Caco-2 (cell line): Measurements from ENCODE around the gene KDM8. TPM values are rescaled to one million over a fixed set of nuclear protein-coding genes. Genes with fewer than 3 reads are reported as not detected.

Source experiments
- BruUV-seq: library from RNA; stranded (reverse); fragments of 400-500 nt; replicated peaks from 2 replicates; lab custom pipeline; 2021; lab: Mats Ljungman, UMichigan
- CTCF ChIA-PET: fragments of 300-600 bp; sonication (Branson Sonifier 250); formaldehyde crosslinking; loops from one replicate; lab custom pipeline; 2022; ENCODE audit warnings: antibody characterized with exemption; lab: Charles Lee
- POLR2A ChIA-PET: fragments of 300-600 bp; sonication (Branson Sonifier 250); formaldehyde crosslinking; loops from one replicate; lab custom pipeline; 2022; ENCODE audit warnings: antibody characterized with exemption; lab: Charles Lee
- DNase-seq, 2 experiments: peaks; one replicate each; pipeline versions ENCODE4 v3.0.0 to v3.0.0-alpha.2; 2020 to 2022
- H3K27me3 ChIP-seq: replicated peaks from 2 replicates; pipeline ENCODE4 v1.6.0; 2011; ENCODE audit warnings: low read length; ENCODE audit not compliant: control insufficient read depth, insufficient read depth
- H3K36me3 ChIP-seq: 2 replicates; pipeline ENCODE4 v1.5.1; 2011; ENCODE audit warnings: low read length; ENCODE audit not compliant: control insufficient read depth, insufficient read depth
- H3K4me1 ChIP-seq: fragments of 250-450 bp; sonication (Bioruptor Pico); 2 replicates; pipeline ENCODE4 v1.5.1; 2020; ENCODE audit warnings: mild to moderate bottlenecking
- H3K4me3 ChIP-seq: 2 replicates; pipeline ENCODE4 v1.5.1; 2011; ENCODE audit warnings: low read depth, mild to moderate bottlenecking, control low read depth, low read length
- H3K9me3 ChIP-seq: fragments of 250-450 bp; sonication (Bioruptor Pico); 2 replicates; pipeline ENCODE4 v1.5.1; 2020; ENCODE audit warnings: mild to moderate bottlenecking, moderate library complexity
- H3K27ac Mint-ChIP-seq: one replicate; pipeline ENCODE4 v1.8.0; 2022; ENCODE audit warnings: mixed read lengths; ENCODE audit not compliant: unreplicated experiment
- H3K27me3 Mint-ChIP-seq: one replicate; pipeline ENCODE4 v1.8.0; 2022; ENCODE audit warnings: mixed read lengths; ENCODE audit not compliant: insufficient read depth, unreplicated experiment
- H3K36me3 Mint-ChIP-seq: one replicate; pipeline ENCODE4 v1.8.0; 2022; ENCODE audit warnings: mild to moderate bottlenecking, mixed read lengths; ENCODE audit not compliant: insufficient read depth, unreplicated experiment
- H3K4me1 Mint-ChIP-seq: one replicate; pipeline ENCODE4 v1.8.0; 2022; ENCODE audit warnings: low read depth, mixed read lengths; ENCODE audit not compliant: unreplicated experiment
- H3K4me3 Mint-ChIP-seq: one replicate; pipeline ENCODE4 v1.8.0; 2022; ENCODE audit warnings: mild to moderate bottlenecking, moderate library complexity, mixed read lengths; ENCODE audit not compliant: unreplicated experiment
- H3K9me3 Mint-ChIP-seq: one replicate; pipeline ENCODE4 v1.8.0; 2022; ENCODE audit warnings: mixed read lengths; ENCODE audit not compliant: unreplicated experiment
- CTCF ChIP-seq, 2 experiments: fragments of 200-600 bp in 1 of 2; IDR thresholded peaks; 1 replicate in 1 of 2; 2 replicates in 1 of 2; pipeline versions ENCODE4 v1.5.1 to v1.8.0; 2011 to 2022; ENCODE audit warnings: antibody characterized with exemption in 1 of 2, control low read depth in 1 of 2, inconsistent platforms in 1 of 2, low read depth in 1 of 2, low read length in 1 of 2, mild to moderate bottlenecking in 1 of 2, moderate library complexity in 1 of 2; ENCODE audit not compliant: insufficient read depth in 1 of 2, severe bottlenecking in 1 of 2, unreplicated experiment in 1 of 2
- intact Hi-C: fragments of 100-400 bp; cut with micrococcal nuclease; formaldehyde crosslinking; loops from one replicate; pipeline ENCODE4 v1.10.0; 2022; ENCODE audit not compliant: unreplicated experiment
- total RNA-seq: library from RNA; stranded (reverse); gene quantifications from 2 replicates; pipeline ENCODE4 v1.2.3, GENCODE V29; 2022

Gene KDM8
- total RNA-seq, 1 experiment from 2014 or later, result 7.0 TPM

- Histone ChIP-seq H3K4me1 (peaks cover 6% of the 10 kb centered on the region; the same call in 1 of the 2 replicates), H3K4me3 (no peak overlapping the region), H3K9me3 (no peaks in the 10 kb centered on the region), H3K27me3 (no peaks in the 10 kb centered on the region), H3K36me3 (no peaks in the 10 kb centered on the region)
- Mint-ChIP-seq H3K27me3 (no peaks in the 10 kb centered on the region), H3K4me3 (no peak overlapping the region), H3K36me3 (peaks cover 4% of the 10 kb centered on the region), H3K9me3 (no peaks in the 10 kb centered on the region), H3K4me1 (no peaks in the 10 kb centered on the region), H3K27ac (no peak overlapping the region)
- no peak for DNase-seq
- ChIA-PET POLR2A (no interaction called here), CTCF (no interaction called here)
- no peak for TF ChIP-seq CTCF (IDR thresholded peaks at IDR 0.05; ENCODE audit: insufficient read depth in 1 of 2, low read depth in 1 of 2, low read length in 1 of 2, severe bottlenecking in 1 of 2, unreplicated experiment in 1 of 2)
- intact Hi-C loops, result no loop called here
- BruUV-seq, result no TSS peak
Observed at GRCh38 chr16:27208796-27209195, 5.5 kb downstream of the KDM8 start.

- H3K4me3 Mint-ChIP-seq, result no peak overlapping the region
- H3K27me3 Mint-ChIP-seq, result no peaks in the 10 kb centered on the region
- H3K27me3 ChIP-seq, result no peaks in the 10 kb centered on the region
- no peak overlapping the region for H3K27ac Mint-ChIP-seq
- H3K9me3 Mint-ChIP-seq, result no peaks in the 10 kb centered on the region
- no peak overlapping the region for H3K4me3 ChIP-seq
- BruUV-seq, result no TSS peak
- ChIA-PET CTCF (interaction anchor here (0.6 kb wide), 1 partner anchor 16 kb away, joined by 3 read pairs; no protein-coding TSS in a partner anchor), POLR2A (no interaction called here)
- H3K4me1 Mint-ChIP-seq, result no peaks in the 10 kb centered on the region
- no peaks in the 10 kb centered on the region for H3K9me3 ChIP-seq
- no peaks in the 10 kb centered on the region for H3K36me3 ChIP-seq
- TF ChIP-seq CTCF (IDR thresholded peaks at IDR 0.05; ENCODE audit: insufficient read depth in 1 of 2, low read depth in 1 of 2, low read length in 1 of 2, severe bottlenecking in 1 of 2, unreplicated experiment in 1 of 2), result no peak
- no peak for DNase-seq
- intact Hi-C loops, result no loop called here
- H3K36me3 Mint-ChIP-seq, result no peaks in the 10 kb centered on the region
- H3K4me1 ChIP-seq, result peaks cover 5% of the 10 kb centered on the region; the same call in 1 of the 2 replicates
Observed at GRCh38 chr16:27209591-27209990, 6.3 kb downstream of the KDM8 start.

GRCh38 chr16:27210174-27210573 is 6.8 kb downstream of the KDM8 start:
- H3K9me3 Mint-ChIP-seq, result no peaks in the 10 kb centered on the region
- H3K36me3 ChIP-seq, result no peaks in the 10 kb centered on the region
- H3K4me1 Mint-ChIP-seq, result no peaks in the 10 kb centered on the region
- no peak overlapping the region for H3K4me3 Mint-ChIP-seq
- BruUV-seq, result no TSS peak
- no peaks in the 10 kb centered on the region for H3K27me3 Mint-ChIP-seq
- H3K4me1 ChIP-seq, result no peaks in the 10 kb centered on the region
- ChIA-PET POLR2A (no interaction called here), CTCF (no interaction called here)
- no peak for TF ChIP-seq CTCF (IDR thresholded peaks at IDR 0.05; ENCODE audit: insufficient read depth in 1 of 2, low read depth in 1 of 2, low read length in 1 of 2, severe bottlenecking in 1 of 2, unreplicated experiment in 1 of 2)
- no peaks in the 10 kb centered on the region for H3K9me3 ChIP-seq
- H3K36me3 Mint-ChIP-seq, result no peaks in the 10 kb centered on the region
- intact Hi-C loops, result loop anchor here (10.0 kb wide), 1 partner anchor 55 kb away; no protein-coding TSS in a partner anchor
- DNase-seq, result no peak
- H3K4me3 ChIP-seq, result no peak overlapping the region
- H3K27ac Mint-ChIP-seq, result no peak overlapping the region
- no peaks in the 10 kb centered on the region for H3K27me3 ChIP-seq
